Measurements from ENCODE around the gene ULK4.

DNA sequence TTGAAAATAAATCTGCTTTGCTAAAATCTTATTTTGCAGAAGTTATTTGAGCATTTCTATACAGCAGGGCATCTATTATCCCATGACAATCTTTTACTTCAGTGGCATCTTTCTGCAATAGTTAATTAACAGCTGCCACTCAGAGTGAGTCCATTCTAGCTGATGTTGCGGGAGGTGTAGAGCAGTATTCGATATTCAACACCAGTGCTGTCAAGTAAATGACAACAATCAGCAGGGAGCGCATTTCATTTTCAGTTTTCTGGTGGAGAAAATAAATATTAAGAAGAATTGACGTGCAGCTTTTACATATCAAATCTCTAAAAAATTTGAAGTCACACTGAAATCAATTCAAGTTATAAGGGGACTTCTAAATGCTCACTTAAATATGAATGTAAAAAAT, 476.4 kb downstream of the ULK4 start:
- TF ChIP-seq, protein P1, sequence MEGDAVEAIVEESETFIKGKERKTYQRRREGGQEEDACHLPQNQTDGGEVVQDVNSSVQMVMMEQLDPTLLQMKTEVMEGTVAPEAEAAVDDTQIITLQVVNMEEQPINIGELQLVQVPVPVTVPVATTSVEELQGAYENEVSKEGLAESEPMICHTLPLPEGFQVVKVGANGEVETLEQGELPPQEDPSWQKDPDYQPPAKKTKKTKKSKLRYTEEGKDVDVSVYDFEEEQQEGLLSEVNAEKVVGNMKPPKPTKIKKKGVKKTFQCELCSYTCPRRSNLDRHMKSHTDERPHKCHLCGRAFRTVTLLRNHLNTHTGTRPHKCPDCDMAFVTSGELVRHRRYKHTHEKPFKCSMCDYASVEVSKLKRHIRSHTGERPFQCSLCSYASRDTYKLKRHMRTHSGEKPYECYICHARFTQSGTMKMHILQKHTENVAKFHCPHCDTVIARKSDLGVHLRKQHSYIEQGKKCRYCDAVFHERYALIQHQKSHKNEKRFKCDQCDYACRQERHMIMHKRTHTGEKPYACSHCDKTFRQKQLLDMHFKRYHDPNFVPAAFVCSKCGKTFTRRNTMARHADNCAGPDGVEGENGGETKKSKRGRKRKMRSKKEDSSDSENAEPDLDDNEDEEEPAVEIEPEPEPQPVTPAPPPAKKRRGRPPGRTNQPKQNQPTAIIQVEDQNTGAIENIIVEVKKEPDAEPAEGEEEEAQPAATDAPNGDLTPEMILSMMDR (IDR thresholded peaks at IDR 0.05; ENCODE audit: low read depth, low read length), result no peak
- TF ChIP-seq EZH2phosphoT487 (IDR thresholded peaks at IDR 0.05; ENCODE audit: low read depth), result no peak

All from OCI-LY3 (cell line).